Testis (tissue), 2 donors: ENCODE measurements around the gene RGS7.

Source experiments
- POLR2A ChIP-seq: fragments of 450-650 bp; IDR thresholded peaks from one replicate; pipeline ENCODE4 v1.6.1; 2017; ENCODE audit warnings: antibody characterized with exemption, mild to moderate bottlenecking, moderate library complexity
- TF ChIP-seq, protein P1 (sequence below), 3 experiments: fragments of 450-650 bp in 2 of 3; fragments of 200-600 bp in 1 of 3; sonication (generic) in 1 of 3; IDR thresholded peaks; one replicate each; pipeline ENCODE4 v1.5.1; 2016 to 2019; ENCODE audit warnings: antibody characterized with exemption in 3 of 3, mild to moderate bottlenecking in 2 of 3, moderate library complexity in 1 of 3

DNA sequence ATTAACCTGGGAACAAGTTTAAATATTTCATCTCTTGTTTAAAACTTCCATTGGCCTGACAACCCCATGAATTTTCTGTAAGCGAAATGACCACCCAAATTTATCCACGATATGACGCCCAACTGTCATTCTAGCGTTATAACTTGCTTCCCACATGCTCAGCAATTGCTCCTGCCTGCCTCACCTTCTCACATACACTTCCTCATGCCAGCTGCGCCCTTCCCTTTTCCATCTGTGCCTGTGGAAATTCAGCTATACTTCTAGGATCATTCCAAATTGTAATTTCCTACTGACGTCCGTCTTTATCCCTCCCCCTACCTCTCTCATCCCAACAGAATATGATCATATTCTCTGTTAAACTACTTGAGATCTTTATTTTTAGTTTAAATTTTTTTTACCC, 248.0 kb downstream of the RGS7 start:
- TF ChIP-seq POLR2A = no peak
- TF ChIP-seq, protein P1, sequence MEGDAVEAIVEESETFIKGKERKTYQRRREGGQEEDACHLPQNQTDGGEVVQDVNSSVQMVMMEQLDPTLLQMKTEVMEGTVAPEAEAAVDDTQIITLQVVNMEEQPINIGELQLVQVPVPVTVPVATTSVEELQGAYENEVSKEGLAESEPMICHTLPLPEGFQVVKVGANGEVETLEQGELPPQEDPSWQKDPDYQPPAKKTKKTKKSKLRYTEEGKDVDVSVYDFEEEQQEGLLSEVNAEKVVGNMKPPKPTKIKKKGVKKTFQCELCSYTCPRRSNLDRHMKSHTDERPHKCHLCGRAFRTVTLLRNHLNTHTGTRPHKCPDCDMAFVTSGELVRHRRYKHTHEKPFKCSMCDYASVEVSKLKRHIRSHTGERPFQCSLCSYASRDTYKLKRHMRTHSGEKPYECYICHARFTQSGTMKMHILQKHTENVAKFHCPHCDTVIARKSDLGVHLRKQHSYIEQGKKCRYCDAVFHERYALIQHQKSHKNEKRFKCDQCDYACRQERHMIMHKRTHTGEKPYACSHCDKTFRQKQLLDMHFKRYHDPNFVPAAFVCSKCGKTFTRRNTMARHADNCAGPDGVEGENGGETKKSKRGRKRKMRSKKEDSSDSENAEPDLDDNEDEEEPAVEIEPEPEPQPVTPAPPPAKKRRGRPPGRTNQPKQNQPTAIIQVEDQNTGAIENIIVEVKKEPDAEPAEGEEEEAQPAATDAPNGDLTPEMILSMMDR (IDR thresholded peaks at IDR 0.05) = no peak
